GM18868 (cell line): Measurements from ENCODE around the gene TEX11.
"Not testable (repeated sequence)": the region's sequence is repeated elsewhere in the genome, so short reads cannot be mapped to it uniquely, and the experiment has no call there.

ENCODE experiments used
- ATAC-seq: cut with Tn5 transposase; IDR thresholded peaks from one replicate; pipeline ENCODE4 v1.9.1; 2021; ENCODE audit warnings: mild to moderate bottlenecking, moderate library complexity; ENCODE audit not compliant: unreplicated experiment

TEX11 gene

GRCh38 chrX:70618467-70618866 is 290.0 kb downstream of the TEX11 start:
- ATAC-seq, result no peak

- ATAC-seq, result no peak
Observed at GRCh38 chrX:70613295-70613694, 295.2 kb downstream of the TEX11 start.

GRCh38 chrX:70605352-70605751 is 303.2 kb downstream of the TEX11 start:
- no peak for ATAC-seq

- no peak for ATAC-seq
Observed at GRCh38 chrX:70592091-70592490, 316.4 kb downstream of the TEX11 start.

- not testable (repeated sequence) for ATAC-seq
Observed at GRCh38 chrX:70587158-70587557, 321.4 kb downstream of the TEX11 start.

GRCh38 chrX:70577442-70577841 is 331.1 kb downstream of the TEX11 start:
- ATAC-seq, result no peak

DNA sequence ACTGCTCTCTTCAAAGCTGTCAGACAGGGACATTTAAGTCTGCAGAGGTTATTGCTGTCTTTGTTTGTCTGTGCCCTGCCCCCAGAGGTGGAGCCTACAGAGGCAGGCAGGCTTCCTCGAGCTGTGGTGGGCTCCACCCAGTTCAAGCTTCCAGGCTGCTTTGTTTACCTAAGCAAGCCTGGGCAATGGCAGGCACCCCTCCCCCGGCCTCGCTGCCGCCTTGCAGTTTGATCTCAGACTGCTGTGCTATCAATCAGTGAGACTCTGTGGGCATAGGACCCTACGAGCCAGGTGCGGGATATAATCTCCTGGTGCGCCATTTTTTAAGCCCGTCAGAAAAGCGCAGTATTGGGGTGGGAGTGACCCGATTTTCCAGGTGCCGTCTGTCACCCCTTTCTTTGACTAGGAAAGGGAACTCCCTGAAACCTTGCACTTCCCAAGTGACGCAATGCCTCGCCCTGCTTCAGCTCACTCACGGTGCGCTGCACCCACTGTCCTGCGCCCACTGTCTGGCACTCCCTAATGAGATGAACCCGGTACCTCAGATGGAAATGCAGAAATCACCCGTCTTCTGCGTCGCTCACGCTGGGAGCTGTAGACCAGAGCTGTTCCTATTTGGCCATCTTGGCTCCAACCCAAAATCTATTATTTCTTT is 338.5 kb downstream of the TEX11 start:
- not testable (repeated sequence) for ATAC-seq

GRCh38 chrX:70554948-70555347 is 353.6 kb downstream of the TEX11 start:
- ATAC-seq, result no peak

GRCh38 chrX:70554523-70554922 is 354.0 kb downstream of the TEX11 start:
- ATAC-seq, result no peak

DNA sequence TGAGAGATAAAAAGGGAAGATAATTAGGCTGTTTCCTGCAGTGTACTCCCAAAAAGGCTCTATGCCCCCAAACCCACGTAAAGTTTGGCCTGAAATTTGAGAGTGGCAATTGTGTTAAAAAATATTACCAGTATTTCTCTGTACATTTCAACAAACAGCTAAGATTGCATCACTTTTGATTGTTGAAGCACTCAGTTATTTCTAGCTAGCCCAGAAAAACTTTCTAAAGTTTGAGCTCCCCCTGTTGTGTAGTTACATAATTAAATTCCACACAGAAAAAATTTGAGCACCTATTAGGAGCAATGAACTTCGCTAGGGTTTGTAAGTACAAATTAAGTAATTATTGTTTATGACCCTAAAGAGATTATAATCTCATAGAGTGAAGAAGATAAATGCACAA is 354.4 kb downstream of the TEX11 start:
- no peak for ATAC-seq

GRCh38 chrX:70553516-70553915 is 355.0 kb downstream of the TEX11 start:
- ATAC-seq, result no peak

DNA sequence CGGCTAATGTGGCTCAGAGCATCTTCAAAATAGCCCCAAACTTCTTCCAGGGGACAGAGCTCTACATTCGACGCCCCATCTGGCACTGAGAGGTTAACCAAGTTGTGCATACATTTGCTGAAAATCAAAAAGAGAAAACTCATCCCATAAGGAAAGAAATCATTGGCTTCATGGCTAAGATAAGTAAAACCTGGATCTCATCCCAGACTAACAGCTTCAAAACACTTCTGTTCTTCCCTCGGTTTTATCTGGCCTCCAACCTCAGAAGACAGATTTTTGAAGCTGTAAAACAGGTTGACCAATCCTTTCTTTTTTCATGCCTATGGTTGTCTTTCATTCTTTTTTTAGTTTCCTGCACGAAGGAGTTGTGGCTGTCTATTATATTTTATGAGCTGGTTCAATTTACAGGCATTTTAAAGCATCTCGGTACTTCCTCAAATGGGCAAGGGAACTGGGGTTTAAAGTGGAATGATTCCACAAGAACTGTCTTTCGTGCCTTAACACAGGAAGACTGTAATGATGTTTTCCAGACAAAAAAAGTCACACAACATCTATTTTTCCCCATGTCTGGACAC is 356.3 kb downstream of the TEX11 start:
- no peak for ATAC-seq

DNA sequence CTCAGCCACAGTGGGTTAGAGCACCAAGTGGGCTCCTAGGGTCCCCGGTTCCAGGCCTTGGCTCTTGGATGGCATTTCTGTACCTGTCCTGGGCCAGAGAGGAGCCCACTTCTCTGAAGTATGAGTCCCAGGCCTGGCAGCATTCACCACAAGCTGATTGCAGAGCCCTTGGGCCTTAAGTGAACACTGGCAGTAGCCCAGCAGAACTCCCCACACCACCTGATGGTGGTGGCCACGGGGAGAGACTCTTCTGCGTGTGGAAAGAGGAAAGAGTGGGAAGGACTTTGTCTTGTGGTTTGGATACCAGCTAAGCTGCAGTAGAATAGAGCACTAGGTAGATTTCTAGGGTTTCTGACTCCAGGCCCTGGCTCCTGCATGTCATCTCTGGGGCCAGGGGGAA is 359.1 kb downstream of the TEX11 start:
- ATAC-seq, result no peak

- no peak for ATAC-seq
Observed at GRCh38 chrX:70535198-70535597, 373.3 kb downstream of the TEX11 start.

- no peak for ATAC-seq
Observed at GRCh38 chrX:70527610-70528345, 380.7 kb downstream of the TEX11 start.

DNA sequence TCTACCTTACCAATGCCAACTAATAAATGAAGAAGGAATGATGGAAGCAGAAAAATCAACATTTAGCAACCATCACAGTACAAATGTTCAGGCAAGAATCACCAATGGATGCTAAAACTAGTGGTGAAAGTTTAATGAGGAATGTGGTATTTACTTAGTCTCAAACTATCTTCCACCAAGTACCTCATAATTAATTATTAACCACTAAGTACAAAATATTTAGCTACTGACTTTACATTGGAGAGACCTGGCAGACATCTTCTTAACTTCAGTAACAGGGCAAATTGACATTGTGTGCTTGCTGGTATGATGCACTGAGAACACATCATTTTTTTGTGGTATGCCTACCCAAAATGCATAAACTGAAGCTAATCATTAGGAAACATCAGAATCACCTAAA is 381.5 kb downstream of the TEX11 start:
- ATAC-seq, result no peak

- no peak for ATAC-seq
Observed at GRCh38 chrX:70525733-70526132, 382.8 kb downstream of the TEX11 start.

DNA sequence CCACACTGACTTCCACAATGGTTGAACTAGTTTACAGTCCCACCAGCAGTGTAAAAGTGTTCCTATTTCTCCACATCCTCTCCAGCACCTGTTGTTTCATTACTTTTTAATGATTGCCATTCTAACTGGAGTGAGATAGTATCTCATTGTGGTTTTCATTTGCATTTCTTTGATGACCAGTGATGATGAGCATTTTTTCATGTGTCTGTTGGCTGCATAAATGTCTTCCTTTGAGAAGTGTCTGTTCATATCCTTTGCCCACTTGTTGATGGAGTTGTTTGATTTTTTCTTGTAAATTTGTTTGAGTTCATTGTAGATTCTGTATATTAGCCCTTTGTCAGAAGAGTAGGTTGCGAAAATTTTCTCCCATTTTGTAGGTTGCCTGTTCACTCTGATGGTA is 392.8 kb downstream of the TEX11 start:
- not testable (repeated sequence) for ATAC-seq

DNA sequence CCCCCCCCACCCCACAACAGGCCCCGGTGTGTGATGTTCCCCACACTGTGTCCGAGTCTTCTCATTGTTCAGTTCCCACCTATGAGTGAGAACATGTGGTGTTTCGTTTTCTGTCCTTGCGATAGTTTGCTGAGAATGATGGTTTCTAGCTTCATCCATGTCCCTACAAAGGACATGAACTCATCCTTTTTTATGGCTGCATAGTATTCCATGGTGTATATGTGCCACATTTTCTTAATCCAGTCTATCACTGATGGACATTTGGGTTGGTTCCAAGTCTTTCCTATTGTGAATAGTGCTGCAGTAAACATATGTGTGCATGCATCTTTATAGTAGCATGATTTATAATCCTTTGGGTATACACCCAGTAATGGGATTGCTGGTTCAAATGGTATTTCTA is 393.2 kb downstream of the TEX11 start:
- ATAC-seq, result not testable (repeated sequence)

- no peak for ATAC-seq
Observed at GRCh38 chrX:70509078-70509477, 399.4 kb downstream of the TEX11 start.

GRCh38 chrX:70508296-70508911 is 400.1 kb downstream of the TEX11 start:
- ATAC-seq, result peak; percentile 53

GRCh38 chrX:70505451-70505841 is 403.1 kb downstream of the TEX11 start:
- no peak for ATAC-seq
